H54 (cell line): Measurements from ENCODE around the gene MAGI1.

ENCODE experiments used
- DNase-seq: peaks from one replicate; pipeline ENCODE4 v3.0.0; 2011; ENCODE audit warnings: low spot score, mixed read lengths; ENCODE audit not compliant: insufficient read length
- FAIRE-seq: peaks from 3 replicates; lab custom pipeline; 2011; peaks lifted over from hg19 to GRCh38; lab: Jason Lieb, UNC
- POLR2A ChIP-seq: IDR thresholded peaks from 2 replicates; pipeline ENCODE4 v1.6.1; 2011; ENCODE audit warnings: low read depth, mild to moderate bottlenecking, low read length

The MAGI1 gene

GRCh38 chr3:65587650-65588439 lies 450.9 kb downstream of the MAGI1 start:
- FAIRE-seq = no peak
- no peak for DNase-seq
- TF ChIP-seq POLR2A = no peak

GRCh38 chr3:65584913-65585312 lies 453.8 kb downstream of the MAGI1 start:
- no peak for TF ChIP-seq POLR2A
- DNase-seq (no peak), FAIRE-seq (no peak)

DNA sequence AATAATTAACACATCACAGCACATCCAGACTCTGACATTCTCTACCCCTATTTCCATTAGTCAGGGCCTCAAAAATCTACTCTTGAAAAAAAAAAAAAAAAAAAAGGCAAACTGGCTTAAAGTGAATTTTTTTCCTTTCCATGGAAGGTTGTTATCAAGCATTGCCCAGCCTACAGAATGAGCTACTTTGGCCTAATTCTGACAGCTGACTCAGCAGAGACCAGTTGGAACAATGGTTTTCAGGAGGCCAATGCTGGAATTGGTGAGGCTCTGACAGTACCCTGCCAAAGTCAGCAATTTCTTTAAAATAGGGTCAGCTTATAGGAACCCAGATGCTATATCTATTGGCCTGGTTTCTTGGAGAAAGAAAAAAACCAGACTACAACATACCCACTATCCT lies 454.7 kb downstream of the MAGI1 start:
- TF ChIP-seq POLR2A = no peak
- DNase-seq (no peak), FAIRE-seq (no peak)

DNA sequence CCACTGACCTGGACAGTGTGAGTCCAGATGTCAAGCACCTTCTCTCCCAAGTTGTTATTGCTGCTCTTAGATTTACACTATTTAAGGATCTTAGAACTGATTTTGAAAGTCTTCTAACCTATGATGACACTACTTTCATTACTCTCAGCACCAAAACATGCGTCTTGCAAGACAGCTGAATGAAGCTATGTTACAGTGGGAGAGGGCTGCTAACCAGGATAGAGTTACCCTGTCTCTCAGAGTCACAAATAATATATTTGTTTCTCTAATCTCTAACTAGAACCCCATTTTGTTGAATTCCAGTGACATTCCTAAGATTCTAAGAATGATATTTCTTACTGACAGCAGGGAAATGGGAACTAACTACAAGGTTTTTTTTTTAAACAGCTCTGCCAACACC lies 455.5 kb downstream of the MAGI1 start:
- DNase-seq = no peak
- FAIRE-seq = no peak

DNA sequence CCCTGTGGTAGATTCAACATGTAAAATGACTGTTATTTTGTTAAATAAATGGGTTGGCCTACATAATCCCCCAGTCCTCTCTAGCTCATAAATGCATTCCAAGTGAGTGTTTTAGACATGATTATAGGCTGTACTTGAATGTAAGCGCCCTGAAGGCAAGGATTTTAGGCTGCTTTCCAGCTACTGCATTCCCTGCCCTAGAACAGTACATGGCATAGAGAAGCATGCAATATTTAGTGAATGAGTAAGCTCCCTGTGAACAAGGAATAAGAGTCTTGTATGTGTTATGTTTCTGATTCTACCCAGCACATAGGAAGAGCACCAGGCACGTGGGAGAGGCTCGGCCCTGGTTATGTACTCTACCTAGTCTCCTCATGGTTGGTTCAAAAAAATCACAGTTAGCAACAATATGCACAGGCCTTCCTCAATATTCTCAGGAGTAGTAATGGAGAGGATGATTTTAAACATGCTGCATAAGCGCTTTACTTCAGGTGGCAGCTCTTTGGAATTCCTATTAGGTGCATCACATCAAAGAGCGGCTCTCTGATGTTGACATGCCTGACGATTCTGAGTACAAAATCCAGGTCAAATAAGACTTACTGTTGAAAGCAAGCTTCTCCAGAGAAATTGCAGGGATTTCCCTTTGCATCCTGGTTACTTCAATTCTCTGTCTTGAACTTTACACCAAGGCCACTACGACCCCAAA lies 456.6 kb downstream of the MAGI1 start:
- no peak for TF ChIP-seq POLR2A
- no peak for FAIRE-seq
- no peak for DNase-seq

More for the DNA sequence above, 455.5 kb downstream of the MAGI1 start:
- TF ChIP-seq POLR2A = no peak

- no peak for FAIRE-seq
- DNase-seq = no peak
- no peak for TF ChIP-seq POLR2A
These were observed 457.4 kb downstream of the MAGI1 start for GRCh38 chr3:65581313-65581712.

- no peak for TF ChIP-seq POLR2A
- FAIRE-seq (no peak), DNase-seq (no peak)
These were observed 459.9 kb downstream of the MAGI1 start for GRCh38 chr3:65578861-65579260.

GRCh38 chr3:65577843-65578430 lies 460.8 kb downstream of the MAGI1 start:
- FAIRE-seq (no peak), DNase-seq (no peak)
- TF ChIP-seq POLR2A = no peak

GRCh38 chr3:65576966-65577365 lies 461.8 kb downstream of the MAGI1 start:
- FAIRE-seq = no peak
- TF ChIP-seq POLR2A = no peak
- DNase-seq = no peak

GRCh38 chr3:65576228-65576627 lies 462.5 kb downstream of the MAGI1 start:
- DNase-seq (no peak), FAIRE-seq (no peak)
- TF ChIP-seq POLR2A = no peak

DNA sequence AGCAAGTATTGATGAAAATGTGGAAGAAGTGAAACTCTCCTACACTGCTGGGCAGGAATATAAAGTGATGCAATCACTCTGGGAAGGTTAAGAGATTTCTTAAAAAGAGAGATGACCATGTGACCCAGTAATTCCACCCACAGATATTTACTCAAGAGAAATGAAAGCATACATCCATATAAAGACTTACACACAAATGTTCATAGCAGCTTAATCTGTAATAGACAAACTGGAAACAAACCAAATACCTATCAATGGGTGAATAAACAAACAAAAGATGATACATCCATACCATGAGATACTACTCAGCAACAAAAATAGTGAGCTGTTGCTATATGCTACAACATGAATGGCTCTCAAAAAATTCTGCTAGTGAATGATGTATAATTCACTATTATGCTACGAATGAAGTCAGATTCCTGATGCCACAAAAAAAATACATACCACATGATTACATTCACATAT lies 463.3 kb downstream of the MAGI1 start:
- TF ChIP-seq POLR2A = no peak
- DNase-seq (no peak), FAIRE-seq (peak; percentile 79)

DNA sequence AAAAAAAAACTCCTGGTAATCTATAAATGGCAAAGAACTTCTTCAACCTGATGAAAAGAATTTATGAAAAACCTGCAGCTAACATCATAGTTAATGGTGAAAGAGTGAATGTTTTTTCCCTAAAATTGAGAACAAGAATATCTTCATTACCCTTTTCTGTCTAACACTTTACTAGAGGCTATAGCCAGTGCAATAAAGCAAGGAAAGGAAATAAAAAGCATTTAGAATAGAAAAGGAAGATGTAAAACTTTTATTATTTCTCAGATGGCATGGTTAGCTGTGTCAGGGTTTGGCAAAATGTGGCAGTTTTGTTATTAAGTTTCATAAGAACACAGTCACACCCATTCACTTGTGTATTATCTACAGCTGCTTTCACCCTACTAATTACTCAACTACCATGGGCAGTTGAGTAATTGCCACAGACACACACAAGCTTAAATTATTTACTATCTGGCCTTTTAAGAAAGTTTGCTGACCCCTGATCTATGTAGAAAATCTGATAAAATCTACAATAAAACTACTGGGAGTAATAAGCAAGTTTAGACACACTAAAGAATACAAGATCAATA lies 465.1 kb downstream of the MAGI1 start:
- no peak for TF ChIP-seq POLR2A
- FAIRE-seq (no peak), DNase-seq (no peak)

DNA sequence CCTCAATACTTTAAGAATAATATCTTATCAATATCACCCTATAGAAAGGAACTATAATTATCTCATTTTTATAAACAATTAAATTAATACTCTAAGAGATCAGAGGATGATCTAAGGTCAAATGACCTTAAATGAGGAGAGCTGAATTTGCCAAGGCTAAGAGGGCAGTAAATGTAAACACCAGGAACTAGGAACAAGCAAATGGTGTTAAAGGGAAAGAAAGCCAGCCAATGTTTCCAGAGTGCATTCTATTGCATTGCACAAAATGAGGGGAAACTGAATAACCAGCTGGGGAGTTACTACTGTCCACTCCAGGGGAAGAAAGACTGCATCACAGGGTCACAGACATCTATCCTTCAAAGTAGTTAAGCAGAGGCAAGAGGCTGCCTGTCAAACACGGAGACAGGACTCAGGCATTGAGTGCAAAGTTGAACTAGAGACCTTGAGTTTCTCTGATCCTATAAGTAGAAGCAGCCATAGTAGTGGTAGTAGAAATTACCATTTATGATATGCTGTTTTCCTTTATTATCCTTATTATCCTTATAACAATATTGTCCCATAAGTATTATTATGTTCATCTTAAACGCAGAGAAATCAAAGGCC lies 466.4 kb downstream of the MAGI1 start:
- TF ChIP-seq POLR2A = no peak
- DNase-seq (no peak), FAIRE-seq (no peak)
